ENCODE data around the gene FOXK1. TPM values are rescaled to one million over a fixed set of nuclear protein-coding genes. Genes with fewer than 3 reads are reported as not detected.

FOXK1 gene
- total RNA-seq, 2 experiments from 2014 or later, result 32.0 to 36.2 TPM

DNA sequence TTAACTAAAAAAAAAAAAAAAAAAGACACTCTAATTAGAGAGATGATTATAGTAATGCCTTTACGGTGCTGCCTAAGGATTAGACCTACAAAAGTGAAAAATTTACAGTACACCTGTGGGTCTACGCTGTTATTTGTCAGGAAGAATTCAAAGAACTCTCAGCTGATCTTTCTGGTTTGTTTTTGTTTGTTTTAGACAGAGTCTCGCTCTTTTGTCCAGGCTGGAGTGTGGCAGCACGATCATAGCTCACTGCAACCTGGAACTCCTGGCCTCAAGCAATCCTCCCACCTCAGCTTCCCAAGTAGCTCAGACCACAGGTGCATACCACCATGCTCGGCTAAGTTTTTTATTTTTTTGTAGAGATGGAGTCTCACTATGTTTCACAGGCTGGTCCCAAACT is 28.3 kb upstream of the FOXK1 start:
- POLR2A ChIA-PET, result no interaction called here
- CTCF ChIA-PET, result no interaction called here
- H3K27ac Mint-ChIP-seq, result no peak overlapping the region
- H3K4me3 Mint-ChIP-seq, result no peak overlapping the region
- H3K27me3 Mint-ChIP-seq, result no peaks in the 10 kb centered on the region
- H3K4me1 Mint-ChIP-seq, result peaks cover 3% of the 10 kb centered on the region
- no peak for DNase-seq
- H3K36me3 Mint-ChIP-seq (ENCODE audit: low read depth), result peaks cover 2% of the 10 kb centered on the region
- peaks cover 15% of the 10 kb centered on the region for H3K9me3 Mint-ChIP-seq

DNA sequence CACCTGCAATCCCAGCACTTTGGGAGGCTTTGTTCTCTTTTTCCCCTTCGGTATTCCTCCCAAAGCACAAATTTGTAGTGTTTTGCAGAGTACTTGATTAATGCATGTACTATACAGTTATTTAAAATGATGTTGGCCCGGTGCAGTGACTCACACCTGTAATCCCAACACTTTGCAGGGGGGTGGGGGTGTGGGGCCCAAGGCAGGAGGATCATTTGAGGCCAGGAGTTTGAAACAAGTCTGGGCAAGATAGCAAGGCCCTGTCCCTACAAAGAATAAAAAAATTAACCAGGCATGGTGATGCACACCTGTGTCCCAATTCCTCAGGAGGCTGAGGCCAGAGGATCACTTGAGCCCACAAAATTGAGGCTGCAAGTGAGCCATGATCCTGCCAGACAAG is 26.8 kb upstream of the FOXK1 start:
- no peaks in the 10 kb centered on the region for H3K27me3 Mint-ChIP-seq
- H3K4me1 Mint-ChIP-seq, result peaks cover 6% of the 10 kb centered on the region

DNA sequence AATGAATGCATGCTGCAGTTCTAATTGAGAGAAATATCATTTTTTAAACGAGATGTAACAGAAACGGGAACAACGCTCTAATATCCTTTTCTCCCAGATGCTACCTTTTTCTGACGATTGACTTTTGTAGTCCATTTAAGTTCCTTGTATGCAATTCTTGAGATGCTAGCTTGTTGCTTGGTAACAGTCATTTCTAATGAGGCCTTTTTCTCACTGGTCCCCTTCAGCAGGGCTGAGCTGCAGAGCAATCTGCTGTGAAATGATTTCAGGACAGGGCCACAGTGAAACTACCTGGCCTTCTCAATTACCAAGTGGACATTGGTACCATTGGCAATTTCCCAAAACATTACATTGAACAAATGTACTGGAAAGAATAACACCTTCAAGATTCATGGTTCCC is 26.2 kb upstream of the FOXK1 start:
- no peak overlapping the region for H3K4me3 Mint-ChIP-seq
- DNase-seq, result no peak
- H3K27ac Mint-ChIP-seq, result no peak overlapping the region
- peaks cover 9% of the 10 kb centered on the region for H3K36me3 Mint-ChIP-seq (ENCODE audit: low read depth)
- H3K4me1 Mint-ChIP-seq, result peaks cover 6% of the 10 kb centered on the region
- ChIA-PET CTCF (no interaction called here), POLR2A (no interaction called here)
- H3K9me3 Mint-ChIP-seq, result peaks cover 25% of the 10 kb centered on the region
- H3K27me3 Mint-ChIP-seq, result no peaks in the 10 kb centered on the region

More for the DNA sequence above, 26.8 kb upstream of the FOXK1 start:
- ChIA-PET POLR2A (no interaction called here), CTCF (no interaction called here)
- Mint-ChIP-seq H3K4me3 (no peak overlapping the region), H3K36me3 (ENCODE audit: low read depth) (peaks cover 9% of the 10 kb centered on the region), H3K27ac (no peak overlapping the region), H3K9me3 (peaks cover 21% of the 10 kb centered on the region)
- DNase-seq, result no peak

DNA sequence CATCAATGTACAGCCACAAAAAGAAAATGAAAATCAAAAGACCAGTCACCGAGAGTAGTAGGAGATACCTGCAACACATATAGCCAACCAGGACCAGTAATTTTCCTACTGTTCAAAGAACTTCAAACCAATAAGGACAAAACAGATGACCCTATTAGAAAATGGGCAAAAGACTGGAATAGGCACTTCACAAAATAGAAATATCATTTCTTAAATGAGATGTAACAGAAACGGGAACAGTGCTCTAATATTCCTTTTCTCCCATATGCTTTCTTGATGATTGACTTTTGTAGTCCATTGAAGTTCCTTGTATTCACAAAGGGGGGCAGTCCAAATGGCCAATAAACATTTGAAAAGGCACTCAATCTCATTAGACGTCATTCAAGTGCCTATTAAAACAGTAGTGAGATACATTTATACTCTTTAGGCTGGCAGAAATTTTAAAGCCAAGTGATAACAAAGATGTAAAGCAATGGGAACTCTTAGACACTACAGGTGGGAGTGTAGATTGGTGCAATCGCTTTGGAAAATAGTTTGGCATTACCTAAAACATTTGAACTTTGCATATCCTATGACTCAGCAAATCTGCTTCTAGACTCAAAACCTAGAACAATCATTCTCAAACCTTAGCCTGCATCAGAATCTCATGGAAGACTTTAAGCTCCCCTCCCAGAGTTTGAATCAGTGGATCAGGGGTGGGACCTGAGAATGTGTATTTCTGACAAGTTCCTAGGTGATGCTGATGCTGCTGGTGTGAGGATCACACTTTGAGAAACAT is 24.3 kb upstream of the FOXK1 start:
- no peak for DNase-seq
- no peak overlapping the region for H3K4me3 Mint-ChIP-seq
- H3K4me1 Mint-ChIP-seq, result peaks cover 3% of the 10 kb centered on the region
- peaks cover 9% of the 10 kb centered on the region for H3K36me3 Mint-ChIP-seq (ENCODE audit: low read depth)
- ChIA-PET POLR2A (no interaction called here), CTCF (no interaction called here)
- no peak overlapping the region for H3K27ac Mint-ChIP-seq
- peaks cover 25% of the 10 kb centered on the region for H3K9me3 Mint-ChIP-seq
- H3K27me3 Mint-ChIP-seq, result no peaks in the 10 kb centered on the region

DNA sequence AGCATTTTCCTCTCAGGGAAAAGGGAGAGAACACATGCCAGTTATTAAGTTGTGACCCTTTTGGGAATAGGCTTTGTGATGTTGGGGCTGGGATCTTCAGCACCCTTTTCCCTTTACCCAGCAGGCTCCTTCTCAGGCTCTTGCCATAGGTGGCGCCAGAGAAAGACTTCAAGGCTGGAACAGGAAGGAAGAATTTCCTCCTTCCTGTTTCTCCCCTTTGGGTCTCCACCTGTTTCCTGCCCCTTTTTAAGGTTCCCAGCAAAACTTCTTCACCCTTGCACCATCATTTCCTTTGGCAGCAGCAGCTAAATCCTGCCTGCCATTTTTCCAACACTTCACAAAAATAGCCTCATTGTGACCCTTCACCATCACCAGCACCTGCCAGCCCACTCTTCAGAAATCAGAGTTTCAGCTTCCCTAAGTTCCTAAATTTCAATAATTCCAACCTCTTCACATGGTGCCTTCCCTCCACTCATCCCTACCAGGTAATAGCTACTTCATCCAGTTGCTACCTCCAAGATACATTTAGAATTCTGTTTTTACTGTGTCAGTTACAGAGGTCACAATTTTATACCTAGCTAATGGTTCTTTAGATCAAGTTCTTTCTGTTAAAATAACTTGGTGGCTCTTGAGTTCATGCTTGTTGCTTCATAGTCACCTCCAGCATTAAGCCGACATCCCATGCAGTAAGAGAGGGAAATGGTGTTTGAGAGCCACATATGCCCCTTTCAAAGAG is 22.4 kb upstream of the FOXK1 start:
- Mint-ChIP-seq H3K27ac (no peak overlapping the region), H3K4me3 (no peak overlapping the region), H3K4me1 (peaks cover 7% of the 10 kb centered on the region), H3K36me3 (ENCODE audit: low read depth) (peaks cover 9% of the 10 kb centered on the region), H3K9me3 (peaks cover 25% of the 10 kb centered on the region), H3K27me3 (no peaks in the 10 kb centered on the region)
- ChIA-PET CTCF (interaction anchor here (0.9 to 1.3 kb wide), 4 partner anchors 10 to 26 kb away, joined by 3 to 4 read pairs (median 3); no protein-coding TSS in a partner anchor), POLR2A (no interaction called here)
- peak; percentile 10 for DNase-seq

DNA sequence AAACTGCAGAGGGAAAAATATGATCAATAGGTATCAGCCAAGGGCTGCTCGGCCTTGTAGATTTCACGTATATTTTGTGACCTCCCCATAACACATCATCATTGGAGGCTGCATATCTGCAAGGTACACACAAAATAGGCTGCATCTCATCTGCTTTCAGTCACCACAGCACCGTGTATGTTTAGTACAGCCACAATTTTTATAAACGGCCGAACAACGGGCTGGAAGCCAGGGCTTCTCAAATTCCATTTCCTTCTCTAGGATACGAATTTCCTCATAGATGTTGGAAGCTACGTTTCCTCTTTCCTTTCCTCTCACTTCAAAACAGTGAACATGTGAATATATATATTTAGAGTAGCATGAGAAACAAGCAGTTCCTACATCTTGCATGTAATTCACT is 20.2 kb upstream of the FOXK1 start:
- H3K27ac Mint-ChIP-seq, result no peak overlapping the region
- peaks cover 21% of the 10 kb centered on the region for H3K9me3 Mint-ChIP-seq
- CTCF ChIA-PET, result no interaction called here
- H3K4me1 Mint-ChIP-seq, result peaks cover 13% of the 10 kb centered on the region
- no peak for DNase-seq
- H3K27me3 Mint-ChIP-seq, result no peaks in the 10 kb centered on the region
- H3K4me3 Mint-ChIP-seq, result no peak overlapping the region
- peaks cover 9% of the 10 kb centered on the region for H3K36me3 Mint-ChIP-seq (ENCODE audit: low read depth)
- POLR2A ChIA-PET, result no interaction called here

DNA sequence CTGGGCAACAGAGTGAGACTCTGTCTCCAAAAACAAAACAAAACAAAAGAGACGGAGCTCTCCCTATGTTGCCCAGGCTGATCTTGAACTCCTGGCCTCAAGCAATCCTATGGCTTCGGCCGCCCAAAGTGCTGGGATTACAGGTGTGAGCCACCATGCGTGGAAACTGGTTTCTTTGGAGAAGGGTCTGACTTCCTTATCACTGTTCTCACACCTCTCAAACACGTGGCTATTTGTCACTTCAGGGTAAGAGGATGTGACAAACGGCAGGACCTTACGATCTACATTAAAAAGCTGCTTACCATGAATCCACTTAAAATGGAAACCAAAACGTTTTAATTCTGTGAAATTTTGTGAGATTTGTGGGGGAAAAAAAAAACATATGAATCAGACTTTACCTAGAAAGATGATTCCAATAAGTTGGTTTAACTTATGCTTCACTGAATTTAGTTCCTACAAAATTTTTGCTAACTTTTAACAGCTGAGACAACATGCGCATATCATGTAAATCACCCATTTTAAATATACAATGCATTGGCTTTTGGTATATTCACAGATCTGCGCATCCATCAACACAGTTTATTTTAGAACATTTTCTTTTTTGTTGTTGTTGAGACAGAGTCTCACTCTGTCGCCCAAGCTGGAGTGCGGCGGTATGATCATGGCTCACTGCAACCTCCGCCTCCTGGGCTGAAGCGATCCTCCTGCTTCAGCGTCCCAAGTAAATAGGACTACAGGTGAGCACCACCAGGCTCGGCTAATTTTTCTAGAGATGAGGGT is 18.7 kb upstream of the FOXK1 start:
- POLR2A ChIA-PET, result no interaction called here
- DNase-seq, result no peak
- Mint-ChIP-seq H3K27me3 (no peaks in the 10 kb centered on the region), H3K9me3 (peaks cover 11% of the 10 kb centered on the region), H3K4me3 (no peak overlapping the region), H3K36me3 (ENCODE audit: low read depth) (peaks cover 9% of the 10 kb centered on the region), H3K4me1 (peaks cover 18% of the 10 kb centered on the region), H3K27ac (no peak overlapping the region)
- CTCF ChIA-PET, result interaction anchor here (1.0 to 1.8 kb wide), 2 partner anchors 10 to 21 kb away, joined by 4 to 6 read pairs; no protein-coding TSS in a partner anchor

DNA sequence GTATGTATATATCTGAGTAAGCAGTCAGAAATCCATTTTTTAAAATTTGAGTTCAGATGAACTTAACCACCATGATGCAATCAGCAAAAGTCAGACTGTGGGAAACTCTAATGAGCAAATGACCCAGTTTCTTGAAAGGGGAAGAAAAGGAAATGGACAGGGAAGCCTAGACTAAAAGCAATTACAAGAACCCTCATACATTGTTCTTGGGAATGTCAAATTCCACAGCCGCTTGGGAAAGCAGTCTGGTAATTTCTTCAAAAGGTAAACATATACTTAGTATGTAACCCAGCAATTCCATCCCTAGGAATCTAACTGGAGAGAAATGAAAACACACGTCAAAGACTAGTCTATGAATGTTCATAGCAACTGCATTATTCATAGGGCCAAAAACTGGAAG is 16.4 kb upstream of the FOXK1 start:
- H3K4me1 Mint-ChIP-seq, result peaks cover 15% of the 10 kb centered on the region
- ChIA-PET POLR2A (no interaction called here), CTCF (interaction anchor here (1.0 kb wide), 1 partner anchor 68 kb away, joined by 3 read pairs; no protein-coding TSS in a partner anchor)
- no peak for DNase-seq
- H3K27ac Mint-ChIP-seq, result no peak overlapping the region
- no peak overlapping the region for H3K4me3 Mint-ChIP-seq
- H3K36me3 Mint-ChIP-seq (ENCODE audit: low read depth), result no peaks in the 10 kb centered on the region
- H3K9me3 Mint-ChIP-seq, result peaks cover 3% of the 10 kb centered on the region
- H3K27me3 Mint-ChIP-seq, result no peaks in the 10 kb centered on the region

DNA sequence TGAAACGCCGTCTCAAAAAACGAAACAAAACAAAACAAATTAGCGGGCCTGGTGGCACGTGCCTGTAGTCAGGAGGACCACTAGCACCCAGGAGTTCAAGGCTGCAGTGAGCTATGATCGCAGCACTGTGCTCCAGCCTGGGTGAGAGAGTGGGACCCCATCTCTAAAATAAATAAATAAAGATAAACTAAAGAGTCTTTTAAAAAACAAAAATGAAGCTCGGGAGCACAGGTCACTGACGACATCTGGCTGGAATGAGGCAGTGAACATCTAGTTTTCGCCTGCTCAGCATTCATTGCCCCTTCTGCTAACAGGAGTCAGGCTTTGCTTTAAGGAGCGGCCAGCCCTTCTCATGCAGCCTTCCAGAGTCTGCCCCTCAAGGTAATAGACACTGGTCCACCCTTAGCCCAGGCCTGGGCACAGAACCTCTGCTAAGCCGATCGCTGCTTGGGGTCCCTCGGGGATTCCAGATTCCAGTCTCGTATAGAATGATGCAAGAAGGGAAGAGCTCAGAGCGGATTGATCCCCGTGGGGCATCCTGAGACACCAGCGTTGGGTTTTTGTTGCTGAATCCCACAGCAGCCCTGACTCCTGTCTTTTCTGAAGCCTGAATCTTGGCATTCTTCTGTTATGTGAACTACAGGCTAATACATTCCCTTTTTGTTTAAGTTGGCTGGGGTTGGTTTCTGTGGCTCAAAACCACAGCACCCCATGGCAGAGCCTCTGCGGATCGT is 14.2 kb upstream of the FOXK1 start:
- ChIA-PET CTCF (no interaction called here), POLR2A (no interaction called here)
- Mint-ChIP-seq H3K36me3 (ENCODE audit: low read depth) (no peaks in the 10 kb centered on the region), H3K4me3 (no peak overlapping the region), H3K27ac (no peak overlapping the region), H3K27me3 (no peaks in the 10 kb centered on the region), H3K9me3 (peaks cover 7% of the 10 kb centered on the region), H3K4me1 (peaks cover 15% of the 10 kb centered on the region)
- no peak for DNase-seq

DNA sequence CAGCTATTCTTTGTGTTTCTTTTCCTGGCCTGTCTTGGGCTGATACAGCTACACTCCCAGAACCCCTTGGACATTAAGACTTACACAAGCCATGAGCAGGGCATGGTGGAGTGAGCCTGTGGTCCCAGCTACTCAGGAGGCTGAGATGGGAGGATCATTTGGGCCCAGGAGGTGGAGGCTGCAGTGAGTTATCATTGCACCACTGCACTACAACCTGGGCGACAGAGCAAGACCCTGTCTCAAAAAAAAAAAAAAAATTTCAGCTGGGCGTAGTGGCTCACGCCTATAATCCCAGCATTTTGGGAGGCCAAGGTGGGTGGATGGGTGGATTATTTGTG is 13.6 kb upstream of the FOXK1 start:
- H3K4me1 Mint-ChIP-seq, result peaks cover 12% of the 10 kb centered on the region
- DNase-seq, result no peak
- H3K36me3 Mint-ChIP-seq (ENCODE audit: low read depth), result no peaks in the 10 kb centered on the region
- no peak overlapping the region for H3K4me3 Mint-ChIP-seq
- CTCF ChIA-PET, result no interaction called here
- no peaks in the 10 kb centered on the region for H3K27me3 Mint-ChIP-seq
- H3K27ac Mint-ChIP-seq, result no peak overlapping the region
- POLR2A ChIA-PET, result no interaction called here
- H3K9me3 Mint-ChIP-seq, result peaks cover 7% of the 10 kb centered on the region

DNA sequence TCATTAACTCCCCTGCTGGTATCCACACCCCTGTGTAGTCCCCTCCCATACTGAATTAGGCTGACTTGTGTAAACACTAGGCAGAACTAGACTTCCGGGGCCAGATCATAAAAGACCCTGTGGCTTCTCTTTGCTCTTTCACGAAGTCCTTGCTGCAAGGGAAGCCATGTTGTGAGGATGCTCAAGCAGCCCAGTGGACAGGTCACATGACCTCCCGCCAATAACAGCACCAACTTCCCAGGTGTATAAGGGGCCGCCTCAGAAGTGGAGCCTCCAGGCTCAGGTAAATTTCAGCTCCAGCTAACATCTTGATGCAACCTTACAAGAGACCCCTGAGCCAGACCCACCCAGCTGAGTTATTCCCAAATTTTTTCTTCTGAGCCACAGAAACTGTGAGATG is 11.3 kb upstream of the FOXK1 start:
- no peak overlapping the region for H3K27ac Mint-ChIP-seq

DNA sequence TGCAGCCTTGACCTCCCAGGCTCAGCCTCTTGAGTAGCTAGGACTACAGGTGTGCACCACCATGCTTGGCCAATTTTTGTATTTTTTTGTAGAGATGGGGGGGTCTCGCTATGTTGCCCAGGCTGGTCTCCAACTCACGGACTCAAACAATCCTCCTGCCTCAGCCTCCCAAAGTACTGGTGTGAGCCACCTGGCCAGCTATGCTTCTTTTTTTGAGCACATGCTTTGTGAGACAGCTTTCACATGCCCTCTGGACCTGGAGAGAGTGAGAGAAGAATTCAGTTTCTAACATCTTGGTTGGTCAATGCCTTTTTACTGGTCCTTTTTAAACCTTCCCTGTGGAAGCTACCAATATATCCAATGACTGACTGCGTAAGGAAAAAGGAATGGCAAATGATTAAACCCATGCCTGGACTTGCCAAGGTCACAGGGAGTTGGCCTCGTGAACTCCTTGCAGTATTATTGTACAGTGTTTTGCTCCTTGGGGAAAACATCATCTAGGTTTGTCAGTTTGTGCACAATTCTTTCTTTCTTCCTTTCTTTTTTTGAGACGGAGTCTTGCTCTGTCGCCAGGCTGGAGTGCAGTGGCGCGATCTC is 6.2 kb upstream of the FOXK1 start:
- Mint-ChIP-seq H3K27ac (no peak overlapping the region), H3K4me3 (no peak overlapping the region), H3K27me3 (no peaks in the 10 kb centered on the region), H3K9me3 (peaks cover 7% of the 10 kb centered on the region), H3K36me3 (ENCODE audit: low read depth) (peaks cover 2% of the 10 kb centered on the region), H3K4me1 (peaks cover 2% of the 10 kb centered on the region)
- ChIA-PET POLR2A (no interaction called here), CTCF (interaction anchor here (0.6 to 1.8 kb wide), 2 partner anchors 17 to 27 kb away, joined by 3 to 7 read pairs; no protein-coding TSS in a partner anchor)
- DNase-seq, result no peak

More for the DNA sequence above, 11.3 kb upstream of the FOXK1 start:
- no peak for DNase-seq
- H3K27me3 Mint-ChIP-seq, result no peaks in the 10 kb centered on the region
- POLR2A ChIA-PET, result no interaction called here
- CTCF ChIA-PET, result no interaction called here
- H3K4me1 Mint-ChIP-seq, result peaks cover 6% of the 10 kb centered on the region
- H3K9me3 Mint-ChIP-seq, result peaks cover 10% of the 10 kb centered on the region
- H3K36me3 Mint-ChIP-seq (ENCODE audit: low read depth), result peaks cover 2% of the 10 kb centered on the region
- no peak overlapping the region for H3K4me3 Mint-ChIP-seq
